GM12865 (cell line): ENCODE measurements around the gene LIG1.

Experiments
- DNase-seq: peaks from one replicate; pipeline ENCODE4 v3.0.0; 2010; ENCODE audit warnings: low read depth
- H3K4me3 ChIP-seq: 2 replicates; pipeline ENCODE4 v1.5.1; 2011; ENCODE audit warnings: mild to moderate bottlenecking, low read depth, low read length, control low read depth
- CTCF ChIP-seq: IDR thresholded peaks from 2 replicates; pipeline ENCODE4 v1.5.1; 2011; ENCODE audit warnings: low read length, control low read depth, low read depth, inconsistent platforms; ENCODE audit not compliant: insufficient read depth; ENCODE audit errors: missing control alignments

LIG1 gene

GRCh38 chr19:48169939-48170803, at the start of gene LIG1, which contains the start of gene ZSWIM9:
Gene LIG1, minus strand, starts transcription at chr19:48170344. Its CDS starts 4,778 bp downstream, at chr19:48165566.
Gene ZSWIM9, plus strand, starts transcription at chr19:48170680. Its CDS starts 1,123 bp downstream, at chr19:48171803.
- H3K4me3 ChIP-seq = peak within 1 kb of the TSS; percentile 89
- TF ChIP-seq CTCF = no peak
- peak; percentile 96 for DNase-seq

GRCh38 chr19:48218997-48219396, 48.9 kb upstream of the LIG1 start:
- DNase-seq = no peak
- H3K4me3 ChIP-seq = no peak overlapping the region
- no peak for TF ChIP-seq CTCF

GRCh38 chr19:48216933-48217332, 46.8 kb upstream of the LIG1 start:
- no peak for DNase-seq
- TF ChIP-seq CTCF = no peak
- H3K4me3 ChIP-seq = no peak overlapping the region

- no peak for DNase-seq
- H3K4me3 ChIP-seq = no peak overlapping the region
- TF ChIP-seq CTCF = no peak
Observed at GRCh38 chr19:48213959-48214358, 43.8 kb upstream of the LIG1 start.

DNA sequence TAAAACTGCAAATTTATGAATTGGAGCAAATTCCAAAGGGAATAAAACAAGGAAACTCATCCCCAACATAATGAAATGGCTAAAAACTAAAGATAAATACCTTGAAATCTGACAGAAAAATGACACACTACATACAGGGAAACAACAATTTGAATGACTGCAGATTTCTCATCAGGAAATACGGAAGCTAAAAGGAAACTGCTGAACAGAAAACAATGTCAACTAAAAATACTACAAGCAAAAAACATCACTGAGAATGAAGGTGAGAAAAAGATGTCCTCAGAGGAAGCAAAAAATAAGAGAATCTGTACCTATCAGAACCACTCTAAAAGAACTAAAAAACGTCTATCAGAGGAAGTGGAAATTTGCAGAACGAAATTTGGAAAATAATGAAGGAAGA, 39.9 kb upstream of the LIG1 start:
- no peak overlapping the region for H3K4me3 ChIP-seq
- TF ChIP-seq CTCF = no peak
- DNase-seq = no peak

DNA sequence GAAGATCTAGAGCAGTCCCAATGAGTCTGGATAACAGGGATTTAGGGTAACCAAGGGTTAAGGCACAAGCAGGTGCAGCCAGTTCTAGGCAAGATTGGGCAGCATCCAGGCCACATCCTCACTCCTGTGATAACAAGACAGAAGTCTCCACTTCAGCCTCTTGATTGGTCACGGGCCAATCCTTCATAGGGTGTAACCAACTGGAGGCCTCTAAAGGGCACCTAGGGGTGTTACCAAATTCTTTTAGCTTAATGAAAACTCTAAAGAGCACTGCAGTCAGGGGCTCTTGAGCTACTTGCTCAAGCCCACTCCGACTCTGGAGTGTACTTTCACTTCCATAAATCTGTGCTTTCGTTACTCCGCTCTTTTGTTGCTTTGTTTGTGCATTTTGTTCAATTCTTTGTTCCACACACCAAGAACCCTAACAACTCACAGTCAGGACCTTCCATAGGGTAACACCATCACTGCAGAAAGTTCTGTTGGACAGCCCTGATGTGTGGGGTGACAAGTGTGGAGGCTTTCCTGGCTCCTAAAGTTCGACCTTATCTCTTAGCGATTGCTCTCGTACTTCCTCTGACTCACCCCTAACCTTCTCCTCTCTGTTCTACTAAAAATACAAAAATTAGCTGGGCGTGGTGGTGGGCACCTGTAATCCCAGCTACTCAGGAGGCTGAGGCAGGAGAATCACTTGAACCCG, 36.4 kb upstream of the LIG1 start:
- TF ChIP-seq CTCF = no peak
- no peak for DNase-seq
- H3K4me3 ChIP-seq = no peak overlapping the region
